Tibial nerve (tissue), 4 donors: Measurements from ENCODE around the gene ACVR1B.

Experiments
- CTCF ChIP-seq, 5 experiments: fragments of 200-600 bp in 3 of 5; fragments of 450-650 bp in 2 of 5; sonication (generic) in 3 of 5; IDR thresholded peaks; one replicate each; pipeline ENCODE4 v1.5.1; 2016 to 2019; ENCODE audit warnings: antibody characterized with exemption in 5 of 5, mild to moderate bottlenecking in 3 of 5, moderate library complexity in 2 of 5
- EP300 ChIP-seq, 2 donors: sonication (generic); formaldehyde crosslinking; IDR thresholded peaks; one replicate each; pipeline ENCODE4 v1.6.1; 2017; ENCODE audit warnings: antibody characterized with exemption in 2 of 2, mild to moderate bottlenecking in 1 of 2
- POLR2A ChIP-seq, 2 donors: fragments of 450-650 bp; IDR thresholded peaks; one replicate each; pipeline ENCODE4 v1.6.1; 2017; ENCODE audit warnings: antibody characterized with exemption in 2 of 2, mild to moderate bottlenecking in 2 of 2, moderate library complexity in 2 of 2

- TF ChIP-seq CTCF (IDR thresholded peaks at IDR 0.05), result no peak
- no peak for TF ChIP-seq POLR2A (IDR thresholded peaks at IDR 0.05)
- no peak for TF ChIP-seq EP300 (IDR thresholded peaks at IDR 0.05)
Observed at GRCh38 chr12:51907083-51907855, 44.2 kb upstream of the ACVR1B start, which contains the start of gene ACVRL1.
